K562 (cell line): ENCODE data around the gene SUOX. TPM values are rescaled to one million over a fixed set of nuclear protein-coding genes. Genes with fewer than 3 reads are reported as not detected.
A peak's percentile ranks its signal among the peaks of the same experiment; 100 is the strongest.

Source experiments
- ATAC-seq: fragments of 200-7000 bp; cut with Tn5 transposase; 3 replicates; pipeline ENCODE4 v1.9.1; 2020; ENCODE audit warnings: moderate library complexity
- BruUV-seq: library from RNA; stranded (reverse); fragments of 400-500 nt; replicated peaks from 2 replicates; lab custom pipeline; 2021; lab: Mats Ljungman, UMichigan
- CTCF ChIA-PET: fragments of 300-600 bp; formaldehyde crosslinking; extraction: SDS; loops from one replicate; lab custom pipeline; 2021; ENCODE audit warnings: low intra/inter-chr PET ratio; lab: Yijun Ruan, JAX
- POLR2A ChIA-PET: fragments of 300-600, 350-650 bp; sonication (Branson Sonifier 250); formaldehyde crosslinking; extraction: SDS; loops from one replicate; lab custom pipeline; 2021; ENCODE audit warnings: antibody characterized with exemption, inconsistent platforms; lab: Yijun Ruan, JAX
- DNase-seq, 4 experiments: peaks; one replicate each; pipeline versions ENCODE4 v3.0.0 to v3.0.0-alpha.2; 2011 to 2018; ENCODE audit warnings: low spot score in 3 of 4, mixed read lengths in 3 of 4; ENCODE audit errors: extremely low read depth in 1 of 4
- FAIRE-seq: peaks from 2 replicates; lab custom pipeline; 2011; peaks lifted over from hg19 to GRCh38; lab: Jason Lieb, UNC
- H2AFZ ChIP-seq: 2 replicates; pipeline ENCODE4 v1.6.0; 2011; ENCODE audit warnings: low read depth, low read length, control low read depth, inconsistent platforms
- H3K27ac ChIP-seq: fragments of 200-600 bp; 3 replicates; pipeline ENCODE4 v1.8.0; 2011; ENCODE audit warnings: low read depth, mild to moderate bottlenecking, control low read depth, inconsistent platforms, low read length, moderate library complexity, mixed read lengths; ENCODE audit errors: extremely low read depth
- H3K27me3 ChIP-seq, 2 experiments: fragments of 300-600 bp in 1 of 2; 2 replicates in 1 of 2; 3 replicates in 1 of 2; pipeline versions ENCODE4 v1.6.0 to v1.8.0; 2011; ENCODE audit warnings: inconsistent platforms in 2 of 2, low read length in 2 of 2, mild to moderate bottlenecking in 1 of 2, mixed read lengths in 1 of 2, moderate library complexity in 1 of 2; ENCODE audit not compliant: control insufficient read depth in 2 of 2, insufficient read depth in 2 of 2
- H3K36me3 ChIP-seq: fragments of 300-600 bp; 3 replicates; pipeline ENCODE4 v1.8.0; 2011; ENCODE audit warnings: mild to moderate bottlenecking, low read length, inconsistent platforms; ENCODE audit not compliant: control insufficient read depth, insufficient read depth
- H3K4me1 ChIP-seq, 2 experiments: fragments of 200-600 bp in 1 of 2; replicated peaks in 1 of 2; 2 replicates in 1 of 2; 3 replicates in 1 of 2; pipeline versions ENCODE4 v1.5.1 to v1.8.0; 2011; ENCODE audit warnings: inconsistent platforms in 2 of 2, low read length in 2 of 2, mild to moderate bottlenecking in 1 of 2, mixed read lengths in 1 of 2, moderate library complexity in 1 of 2; ENCODE audit not compliant: control insufficient read depth in 2 of 2, insufficient read depth in 2 of 2
- H3K4me2 ChIP-seq: 2 replicates; pipeline ENCODE4 v1.6.1; 2011; ENCODE audit warnings: low read length, control low read depth, inconsistent platforms, mixed read lengths; ENCODE audit not compliant: insufficient read depth
- H3K4me3 ChIP-seq: fragments of 200-600 bp; sonication (generic), shearing (Covaris generic); 2 replicates; pipeline ENCODE4 v1.5.1; 2016; ENCODE audit warnings: control low read depth, inconsistent platforms
- H3K79me2 ChIP-seq: fragments of 200-600 bp; 3 replicates; pipeline ENCODE4 v1.8.0; 2011; ENCODE audit warnings: low read length, inconsistent platforms; ENCODE audit not compliant: control insufficient read depth, insufficient read depth
- H3K9ac ChIP-seq, 2 experiments: 2 replicates each; pipeline versions ENCODE4 v1.6.0 to v1.6.1; 2011; ENCODE audit warnings: low read depth in 2 of 2, low read length in 2 of 2, control low read depth in 1 of 2, inconsistent platforms in 1 of 2, mild to moderate bottlenecking in 1 of 2, mixed read lengths in 1 of 2; ENCODE audit not compliant: insufficient read depth in 1 of 2
- H3K9me1 ChIP-seq: one replicate; pipeline ENCODE4 v1.6.0; 2011; ENCODE audit warnings: inconsistent platforms, mild to moderate bottlenecking, low read length, moderate library complexity; ENCODE audit not compliant: control insufficient read depth, insufficient read depth
- H3K9me3 ChIP-seq: replicated peaks from 2 replicates; pipeline ENCODE4 v1.5.1; 2011; ENCODE audit warnings: low read depth, low read length, inconsistent platforms; ENCODE audit not compliant: control insufficient read depth, insufficient read depth
- H4K20me1 ChIP-seq: replicated peaks from 2 replicates; pipeline ENCODE4 v1.6.1; 2011; ENCODE audit warnings: low read length, inconsistent platforms, mixed read lengths; ENCODE audit not compliant: control insufficient read depth, insufficient read depth
- DIDO1 ChIP-seq: fragments of 450-650 bp; IDR thresholded peaks from 2 replicates; pipeline ENCODE4 v1.6.1; 2016; ENCODE audit warnings: low read depth, missing biosample characterization, missing genetic modification characterization
- KLF6 ChIP-seq: fragments of 250-450 bp; sonication (Bioruptor Pico); IDR thresholded peaks from 2 replicates; pipeline ENCODE4 v1.4.0; 2020; ENCODE audit warnings: mild to moderate bottlenecking, moderate library complexity, borderline replicate concordance
- NFE2L1 ChIP-seq: fragments of 450-650 bp; IDR thresholded peaks from 2 replicates; pipeline ENCODE4 v1.6.1; 2016; ENCODE audit warnings: missing genetic modification characterization, low read depth, mild to moderate bottlenecking, missing compliant biosample characterization, moderate library complexity, borderline replicate concordance
- U2AF1 ChIP-seq: fragments of 200-400 bp; formaldehyde crosslinking; optimal IDR thresholded peaks from 2 replicates; pipeline ENCODE3; 2017; ENCODE audit warnings: mild to moderate bottlenecking, low read depth, low read length, moderate library complexity
- ZNF347 ChIP-seq: fragments of 450-650 bp; formaldehyde crosslinking; IDR thresholded peaks from 2 replicates; pipeline ENCODE4 v1.4.0; 2020; ENCODE audit warnings: low read depth, mild to moderate bottlenecking, moderate library complexity
- ZNF57 ChIP-seq: fragments of 450-650 bp; formaldehyde crosslinking; IDR thresholded peaks from 2 replicates; pipeline ENCODE4 v1.4.0; 2020; ENCODE audit warnings: mild to moderate bottlenecking, moderate library complexity
- WGBS: fragments of 100-300 bp; shearing (Covaris generic); methylation state at CpG from one replicate; pipeline ENCODE4 v1.1.6; 2016; ENCODE audit warnings: low coverage, mixed read lengths; ENCODE audit not compliant: insufficient coverage; ENCODE audit errors: missing lambda C conversion rate; 5-methylcytosine and 5-hydroxymethylcytosine counted together
- in situ Hi-C: fragments of 300-500 bp; cut with MboI; formaldehyde crosslinking; loops from 4 replicates; pipeline ENCODE4 v1.15.0; 2018; ENCODE audit warnings: inconsistent platforms, mixed read lengths
- intact Hi-C: fragments of 100-400 bp; cut with micrococcal nuclease; formaldehyde crosslinking; loops from 2 replicates; pipeline ENCODE4 v1.14.2; 2022
- polyA plus RNA-seq, 8 experiments: library from polyadenylated mRNA; depleted of rRNA in 4 of 8; stranded (reverse) in 5 of 8; unstranded in 3 of 8; fragments of >200 nt; fragmentation: Nextera tagmentation in 2 of 8; fragmentation: Illumina TruSeq in 1 of 8; extraction: Ambion mirVana in 2 of 8; extraction: Trizol in 1 of 8; gene quantifications; 2 replicates each; pipeline versions ENCODE4 v1.2.1 to v1.2.3, GENCODE V29; 2011 to 2014; ENCODE audit warnings: inconsistent platforms in 1 of 8, missing spikeins in 1 of 8
- total RNA-seq, 7 experiments: library from RNA; depleted of rRNA in 6 of 7; stranded (reverse); fragments of >200 nt in 6 of 7; fragmentation: Illumina TruSeq in 2 of 7; extraction: Trizol in 2 of 7; gene quantifications; 2 replicates each; pipeline versions ENCODE4 v1.2.1 to v1.2.3, GENCODE V29; 2011 to 2021; ENCODE audit warnings: low replicate concordance in 1 of 7
- TF ChIP-seq, protein P1 (sequence below): fragments of 450-650 bp; IDR thresholded peaks from 2 replicates; pipeline ENCODE4 v1.6.1; 2018; ENCODE audit not compliant: partially characterized antibody

SUOX gene
- total and polyA plus RNA-seq, 9 of the 15 experiments (the other 6 are each of a cell fraction or from before 2014, with no cell fraction given) = 9.2 to 39.7 (median 25.4) TPM

DNA sequence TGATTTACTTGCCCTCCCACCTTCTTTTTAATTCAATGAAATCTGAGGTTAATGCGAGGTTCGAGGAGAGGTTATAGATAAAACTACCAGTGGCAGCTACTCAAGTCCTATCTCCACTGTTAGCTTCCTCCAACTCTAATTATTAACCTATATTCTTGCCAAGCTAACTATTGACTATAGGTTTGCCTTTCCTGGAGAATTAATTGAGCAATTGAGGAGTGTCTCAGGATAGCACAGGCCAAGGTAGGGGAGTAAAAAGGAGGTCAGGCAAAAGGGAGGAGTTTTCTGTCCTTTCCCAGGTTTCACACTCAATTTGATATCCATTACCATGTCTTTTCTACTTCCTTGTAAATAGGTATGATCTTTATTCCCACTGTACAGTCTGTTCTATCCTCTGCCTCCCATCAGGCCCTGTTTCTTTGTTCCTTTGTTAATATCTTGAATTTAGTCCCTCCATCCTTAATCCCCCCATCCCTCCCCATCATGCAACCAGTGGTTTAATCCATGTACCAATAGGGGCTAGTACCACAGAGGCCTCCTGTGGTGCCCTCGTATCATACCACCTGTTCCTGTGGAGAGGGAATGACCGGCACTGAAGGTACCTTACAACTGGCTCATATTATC is 3.7 kb upstream of the SUOX start:
- FAIRE-seq (no peak), ATAC-seq (no peak), DNase-seq (no peak)
- in situ Hi-C loops = no loop called here
- Histone ChIP-seq H3K4me1 (peaks cover 3 to 6% of the 10 kb centered on the region in 2 experiments; a peak in 3 of 5 replicates), H3K4me3 (no peak overlapping the region), H2AFZ (no peak overlapping the region), H3K27ac (no peak overlapping the region), H3K27me3 (no peaks in the 10 kb centered on the region), H3K4me2 (no peak overlapping the region), H3K36me3 (peaks cover 51% of the 10 kb centered on the region), H3K9me1 (no peaks in the 10 kb centered on the region), H3K9ac (no peak overlapping the region), H3K9me3 (no peaks in the 10 kb centered on the region), H4K20me1 (no peaks in the 10 kb centered on the region), H3K79me2 (peaks cover 13% of the 10 kb centered on the region)
- 81% methylated on average over 4 of the region's 4 CpGs for WGBS
- ChIA-PET CTCF (no interaction called here), POLR2A (interaction anchor here (0.7 to 1.2 kb wide), 4 partner anchors 12 to 57 kb away, joined by 3 read pairs; partner anchors contain the start of gene RAB5B)
- no TSS peak for BruUV-seq
- intact Hi-C loops = no loop called here
- no peak for TF ChIP-seq DIDO1
- no peak for TF ChIP-seq U2AF1
- no peak for TF ChIP-seq ZNF57 (CRISPR knock-in tag)
- no peak for TF ChIP-seq KLF6 (CRISPR knock-in tag)
- no peak for TF ChIP-seq NFE2L1 (tag)
- TF ChIP-seq, protein P1, sequence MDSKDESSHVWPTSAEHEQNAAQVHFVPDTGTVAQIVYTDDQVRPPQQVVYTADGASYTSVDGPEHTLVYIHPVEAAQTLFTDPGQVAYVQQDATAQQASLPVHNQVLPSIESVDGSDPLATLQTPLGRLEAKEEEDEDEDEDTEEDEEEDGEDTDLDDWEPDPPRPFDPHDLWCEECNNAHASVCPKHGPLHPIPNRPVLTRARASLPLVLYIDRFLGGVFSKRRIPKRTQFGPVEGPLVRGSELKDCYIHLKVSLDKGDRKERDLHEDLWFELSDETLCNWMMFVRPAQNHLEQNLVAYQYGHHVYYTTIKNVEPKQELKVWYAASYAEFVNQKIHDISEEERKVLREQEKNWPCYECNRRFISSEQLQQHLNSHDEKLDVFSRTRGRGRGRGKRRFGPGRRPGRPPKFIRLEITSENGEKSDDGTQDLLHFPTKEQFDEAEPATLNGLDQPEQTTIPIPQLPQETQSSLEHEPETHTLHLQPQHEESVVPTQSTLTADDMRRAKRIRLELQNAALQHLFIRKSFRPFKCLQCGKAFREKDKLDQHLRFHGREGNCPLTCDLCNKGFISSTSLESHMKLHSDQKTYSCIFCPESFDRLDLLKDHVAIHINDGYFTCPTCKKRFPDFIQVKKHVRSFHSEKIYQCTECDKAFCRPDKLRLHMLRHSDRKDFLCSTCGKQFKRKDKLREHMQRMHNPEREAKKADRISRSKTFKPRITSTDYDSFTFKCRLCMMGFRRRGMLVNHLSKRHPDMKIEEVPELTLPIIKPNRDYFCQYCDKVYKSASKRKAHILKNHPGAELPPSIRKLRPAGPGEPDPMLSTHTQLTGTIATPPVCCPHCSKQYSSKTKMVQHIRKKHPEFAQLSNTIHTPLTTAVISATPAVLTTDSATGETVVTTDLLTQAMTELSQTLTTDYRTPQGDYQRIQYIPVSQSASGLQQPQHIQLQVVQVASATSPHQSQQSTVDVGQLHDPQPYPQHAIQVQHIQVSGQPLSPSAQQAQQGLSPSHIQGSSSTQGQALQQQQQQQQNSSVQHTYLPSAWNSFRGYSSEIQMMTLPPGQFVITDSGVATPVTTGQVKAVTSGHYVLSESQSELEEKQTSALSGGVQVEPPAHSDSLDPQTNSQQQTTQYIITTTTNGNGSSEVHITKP = peak; percentile 37
- no peak for TF ChIP-seq ZNF347 (CRISPR knock-in tag)
